GM19372 (cell line): ENCODE data around the gene KIAA0930.

ENCODE experiments used
- ATAC-seq: cut with Tn5 transposase; IDR thresholded peaks from one replicate; pipeline ENCODE4 v1.9.1; 2021; ENCODE audit warnings: mild to moderate bottlenecking, low read depth, moderate library complexity; ENCODE audit not compliant: unreplicated experiment

The KIAA0930 gene

GRCh38 chr22:45238957-45239680, 1.6 kb downstream of the KIAA0930 start:
- no peak for ATAC-seq

GRCh38 chr22:45238076-45238956, 2.4 kb downstream of the KIAA0930 start:
- ATAC-seq, result no peak

GRCh38 chr22:45237065-45237990, 3.4 kb downstream of the KIAA0930 start:
- no peak for ATAC-seq

GRCh38 chr22:45235851-45236342, 4.8 kb downstream of the KIAA0930 start:
- ATAC-seq, result no peak

- peak; percentile 63 for ATAC-seq
These were observed 5.5 kb downstream of the KIAA0930 start for GRCh38 chr22:45235101-45235777.

GRCh38 chr22:45233827-45234226, 6.9 kb downstream of the KIAA0930 start:
- ATAC-seq, result no peak

GRCh38 chr22:45233386-45233785, 7.3 kb downstream of the KIAA0930 start:
- ATAC-seq, result no peak

- ATAC-seq, result no peak
These were observed 9.4 kb downstream of the KIAA0930 start for GRCh38 chr22:45231293-45231692.

- no peak for ATAC-seq
These were observed 10.5 kb downstream of the KIAA0930 start for GRCh38 chr22:45230026-45230721.

GRCh38 chr22:45229181-45229580, 11.5 kb downstream of the KIAA0930 start:
- ATAC-seq, result no peak

- no peak for ATAC-seq
These were observed 12.3 kb downstream of the KIAA0930 start for GRCh38 chr22:45228401-45228754.

- ATAC-seq, result no peak
These were observed 12.9 kb downstream of the KIAA0930 start for GRCh38 chr22:45227645-45228400.

- no peak for ATAC-seq
These were observed 14.0 kb downstream of the KIAA0930 start for GRCh38 chr22:45226503-45227186.

- no peak for ATAC-seq
These were observed 14.8 kb downstream of the KIAA0930 start for GRCh38 chr22:45225732-45226502.

GRCh38 chr22:45224988-45225731, 15.5 kb downstream of the KIAA0930 start:
- ATAC-seq, result no peak

- ATAC-seq, result no peak
These were observed 16.4 kb downstream of the KIAA0930 start for GRCh38 chr22:45224331-45224730.
